AG10803 (cell line): Measurements from ENCODE around the gene MGAT4B.

Experiments
- DNase-seq: peaks from one replicate; pipeline ENCODE4 v3.0.0; 2010; ENCODE audit warnings: low read depth
- H3K4me3 ChIP-seq: 2 replicates; pipeline ENCODE4 v1.5.1; 2011; ENCODE audit warnings: mild to moderate bottlenecking, low read length, control low read depth
- TF ChIP-seq, protein P1 (sequence below): conservative IDR thresholded peaks from 2 replicates; pipeline ENCODE4 v1.5.1; 2011; ENCODE audit warnings: mild to moderate bottlenecking, low read length, control low read depth, inconsistent platforms

The MGAT4B gene

DNA sequence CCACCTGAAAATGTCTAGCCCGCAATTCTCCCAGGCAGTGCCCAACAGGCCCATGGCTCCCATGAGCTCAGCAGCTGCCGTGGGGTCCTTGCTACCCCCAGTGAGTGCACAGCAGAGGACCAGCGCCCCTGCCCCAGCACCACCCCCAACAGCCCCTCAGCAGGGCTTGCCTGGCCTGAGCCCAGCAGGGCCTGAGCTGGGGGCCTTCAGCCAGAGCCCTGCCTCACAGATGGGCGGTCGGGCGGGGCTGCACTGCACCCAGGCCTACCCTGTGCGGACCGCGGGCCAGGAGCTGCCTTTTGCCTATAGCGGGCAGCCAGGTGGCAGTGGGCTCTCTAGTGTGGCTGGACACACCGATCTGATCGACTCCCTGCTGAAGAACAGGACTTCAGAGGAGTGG lies 32.2 kb downstream of the MGAT4B start:
- DNase-seq = no peak
- H3K4me3 ChIP-seq = no peak overlapping the region
- TF ChIP-seq, protein P1, sequence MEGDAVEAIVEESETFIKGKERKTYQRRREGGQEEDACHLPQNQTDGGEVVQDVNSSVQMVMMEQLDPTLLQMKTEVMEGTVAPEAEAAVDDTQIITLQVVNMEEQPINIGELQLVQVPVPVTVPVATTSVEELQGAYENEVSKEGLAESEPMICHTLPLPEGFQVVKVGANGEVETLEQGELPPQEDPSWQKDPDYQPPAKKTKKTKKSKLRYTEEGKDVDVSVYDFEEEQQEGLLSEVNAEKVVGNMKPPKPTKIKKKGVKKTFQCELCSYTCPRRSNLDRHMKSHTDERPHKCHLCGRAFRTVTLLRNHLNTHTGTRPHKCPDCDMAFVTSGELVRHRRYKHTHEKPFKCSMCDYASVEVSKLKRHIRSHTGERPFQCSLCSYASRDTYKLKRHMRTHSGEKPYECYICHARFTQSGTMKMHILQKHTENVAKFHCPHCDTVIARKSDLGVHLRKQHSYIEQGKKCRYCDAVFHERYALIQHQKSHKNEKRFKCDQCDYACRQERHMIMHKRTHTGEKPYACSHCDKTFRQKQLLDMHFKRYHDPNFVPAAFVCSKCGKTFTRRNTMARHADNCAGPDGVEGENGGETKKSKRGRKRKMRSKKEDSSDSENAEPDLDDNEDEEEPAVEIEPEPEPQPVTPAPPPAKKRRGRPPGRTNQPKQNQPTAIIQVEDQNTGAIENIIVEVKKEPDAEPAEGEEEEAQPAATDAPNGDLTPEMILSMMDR = no peak

DNA sequence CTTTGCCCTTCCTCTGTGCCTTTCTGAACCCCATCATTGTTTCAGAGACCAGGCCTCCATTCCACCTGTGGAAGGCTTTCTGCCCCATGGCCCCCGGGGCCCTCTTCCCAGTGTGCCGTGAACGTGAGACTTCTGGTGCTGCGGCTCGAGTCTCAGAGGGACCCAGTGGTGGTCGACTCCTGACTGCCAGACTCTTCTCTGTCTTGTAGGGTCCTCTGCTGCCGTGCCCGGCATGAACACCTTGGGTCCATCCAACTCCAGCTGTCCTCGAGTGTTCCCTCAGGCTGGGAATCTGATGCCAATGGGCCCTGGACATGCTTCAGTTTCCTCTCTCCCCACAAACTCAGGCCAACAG lies 33.0 kb downstream of the MGAT4B start:
- no peak for DNase-seq
- TF ChIP-seq, protein P1 = no peak
- no peak overlapping the region for H3K4me3 ChIP-seq

DNA sequence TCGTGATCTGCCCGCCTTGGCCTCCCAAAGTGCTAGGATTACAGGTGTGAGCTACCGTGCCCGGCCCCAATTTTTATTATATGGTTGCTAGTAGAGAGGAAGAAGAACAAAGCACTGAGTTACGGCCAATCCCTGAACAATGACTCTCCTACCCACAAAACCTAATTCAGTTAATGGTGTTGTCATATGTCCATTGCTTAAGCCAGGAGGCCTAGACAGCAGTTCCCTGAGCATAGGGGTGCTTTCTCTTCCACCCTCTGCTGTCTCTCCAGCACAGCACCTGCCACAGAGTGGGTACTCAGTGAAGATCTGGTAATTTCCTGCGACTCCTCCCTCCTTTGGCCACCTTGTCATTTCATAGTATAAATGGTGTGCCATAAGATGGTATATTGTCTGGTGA lies 34.3 kb downstream of the MGAT4B start:
- DNase-seq = no peak
- H3K4me3 ChIP-seq = no peak overlapping the region
- TF ChIP-seq, protein P1 = no peak

DNA sequence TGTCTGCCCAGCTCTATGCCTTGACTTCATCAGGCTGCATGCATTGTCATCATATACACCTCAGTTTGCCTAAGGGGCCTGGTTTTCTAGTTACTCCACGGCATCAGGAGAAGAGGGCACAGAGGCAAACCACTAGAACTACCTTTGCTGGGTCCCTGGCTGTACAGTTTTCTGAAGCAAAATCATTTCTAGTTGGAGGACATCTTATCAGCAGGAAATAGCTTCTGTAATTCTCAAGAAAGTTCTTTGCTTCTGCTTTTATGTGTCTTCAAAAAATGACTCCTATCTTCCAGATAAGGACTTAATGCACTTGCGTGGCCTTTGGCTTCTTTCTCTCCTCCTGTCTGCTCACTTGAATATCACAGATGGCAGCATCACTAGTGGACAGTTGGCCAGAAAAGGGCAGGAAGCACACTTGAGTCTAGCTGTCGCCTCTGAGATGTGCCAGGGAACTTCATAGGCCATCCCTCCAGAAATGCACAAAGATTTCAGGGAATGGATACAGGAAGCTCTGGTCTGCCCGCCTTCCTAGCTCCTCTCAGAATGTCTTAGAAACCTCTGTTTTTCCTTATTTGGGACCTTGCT lies 35.3 kb downstream of the MGAT4B start:
- H3K4me3 ChIP-seq = no peak overlapping the region
- DNase-seq = no peak
- TF ChIP-seq, protein P1 = no peak

DNA sequence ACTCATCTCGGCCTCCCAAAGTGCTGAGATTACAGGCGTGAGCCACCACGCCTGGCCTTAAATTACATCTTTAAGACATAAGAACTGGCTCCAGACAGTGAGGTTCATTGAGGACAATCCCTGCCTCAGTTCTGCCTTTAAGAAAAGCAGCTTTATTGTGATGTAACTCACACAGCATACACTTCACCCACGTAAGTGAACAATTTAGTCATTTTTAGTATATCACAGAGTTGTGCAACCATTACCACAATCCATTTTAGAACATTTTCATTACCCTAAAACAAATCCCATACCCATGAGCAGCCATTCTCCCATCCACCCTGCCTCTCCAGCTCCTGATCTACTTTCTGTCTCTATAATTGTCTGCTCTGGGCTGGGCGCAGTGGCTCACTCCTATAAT lies 36.9 kb downstream of the MGAT4B start:
- no peak for DNase-seq
- H3K4me3 ChIP-seq = no peak overlapping the region
- TF ChIP-seq, protein P1 = no peak

DNA sequence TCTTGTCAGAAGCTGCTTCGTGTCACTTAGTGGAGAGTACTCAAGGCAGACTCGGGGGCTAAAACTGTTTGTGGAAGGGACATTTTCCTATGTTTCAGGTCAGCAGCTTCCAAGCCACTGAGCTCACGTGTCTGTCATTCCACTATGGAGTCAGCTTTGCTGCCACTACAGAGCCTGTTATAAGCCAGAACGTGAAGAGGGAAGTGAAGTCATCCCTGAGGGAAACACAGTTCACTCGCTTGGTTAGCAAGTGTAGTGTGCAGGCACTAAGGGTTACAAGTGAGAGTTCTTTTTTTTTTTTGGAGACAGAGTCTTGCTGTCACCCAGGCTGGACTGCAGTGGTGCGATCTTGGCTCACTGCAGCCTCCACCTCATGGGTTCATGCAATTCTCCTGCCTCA lies 37.4 kb downstream of the MGAT4B start:
- TF ChIP-seq, protein P1 = no peak
- no peak for DNase-seq
- H3K4me3 ChIP-seq = no peak overlapping the region

DNA sequence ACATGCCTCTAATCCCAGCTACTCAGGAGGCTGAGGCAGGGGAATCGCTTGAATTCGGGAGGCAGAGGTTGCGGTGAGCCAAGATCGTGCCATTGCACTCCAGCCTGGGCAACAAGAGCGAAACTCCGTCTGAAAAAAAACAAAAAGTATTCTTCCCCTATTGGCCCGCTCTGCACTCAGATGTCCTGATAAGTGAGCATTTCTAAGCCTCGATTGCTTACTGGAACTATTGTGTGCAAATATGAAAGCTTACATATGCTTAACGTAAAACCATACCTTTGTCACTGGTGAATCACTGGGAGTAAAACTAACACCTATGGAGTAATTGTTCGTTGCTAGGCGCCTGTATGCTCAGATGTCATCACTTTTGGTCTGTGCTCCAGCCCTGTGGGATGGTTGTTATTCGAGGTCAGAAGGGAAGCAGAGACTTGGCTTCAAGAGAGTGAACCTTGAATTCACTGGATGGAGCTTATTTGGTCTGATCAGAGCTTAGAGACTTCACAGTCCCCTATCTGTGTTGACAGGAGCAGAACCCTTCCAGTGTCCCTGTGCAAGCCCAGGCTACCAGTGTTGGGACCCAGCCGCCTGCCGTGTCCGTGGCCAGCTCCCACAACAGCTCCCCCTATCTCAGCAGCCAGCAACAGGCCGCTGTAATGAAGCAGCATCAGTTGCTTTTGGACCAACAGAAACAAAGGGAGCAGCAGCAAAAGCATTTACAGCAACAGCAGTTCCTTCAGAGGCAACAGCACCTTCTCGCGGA lies 38.2 kb downstream of the MGAT4B start:
- DNase-seq = no peak
- no peak overlapping the region for H3K4me3 ChIP-seq
- TF ChIP-seq, protein P1 = no peak
